ENCODE results near the gene STXBP6.

The STXBP6 gene

GRCh38 chr14:24891987-24892496 is 157.9 kb downstream of the STXBP6 start:
- TF ChIP-seq TAF1 (IDR thresholded peaks at IDR 0.05; ENCODE audit: borderline replicate concordance, insufficient read depth, low read length), result no peak
- TF ChIP-seq POLR2AphosphoS5 (IDR thresholded peaks at IDR 0.05; ENCODE audit: low read depth, low read length), result no peak
- TF ChIP-seq FOXP2 (optimal IDR thresholded peaks at IDR 0.05; ENCODE audit: borderline replicate concordance, extremely low read depth, extremely low read length, insufficient read depth), result no peak
- no peak for TF ChIP-seq REST (IDR thresholded peaks at IDR 0.05; ENCODE audit: insufficient read depth in 1 of 2, low read depth in 2 of 2, low read length in 2 of 2)
- TF ChIP-seq SIN3A (IDR thresholded peaks at IDR 0.05; ENCODE audit: borderline replicate concordance, insufficient read depth, low read length), result no peak

GRCh38 chr14:24890716-24891115 is 159.2 kb downstream of the STXBP6 start:
- TF ChIP-seq FOXP2 (optimal IDR thresholded peaks at IDR 0.05; ENCODE audit: borderline replicate concordance, extremely low read depth, extremely low read length, insufficient read depth) (no peak), SIN3A (IDR thresholded peaks at IDR 0.05; ENCODE audit: borderline replicate concordance, insufficient read depth, low read length) (no peak), TAF1 (IDR thresholded peaks at IDR 0.05; ENCODE audit: borderline replicate concordance, insufficient read depth, low read length) (no peak)

GRCh38 chr14:24889843-24890242 is 160.1 kb downstream of the STXBP6 start:
- TF ChIP-seq FOXP2 (optimal IDR thresholded peaks at IDR 0.05; ENCODE audit: borderline replicate concordance, extremely low read depth, extremely low read length, insufficient read depth) (no peak), SIN3A (IDR thresholded peaks at IDR 0.05; ENCODE audit: borderline replicate concordance, insufficient read depth, low read length) (no peak), POLR2AphosphoS5 (IDR thresholded peaks at IDR 0.05; ENCODE audit: low read depth, low read length) (no peak), REST (IDR thresholded peaks at IDR 0.05; ENCODE audit: insufficient read depth in 1 of 2, low read depth in 2 of 2, low read length in 2 of 2) (no peak), TAF1 (IDR thresholded peaks at IDR 0.05; ENCODE audit: borderline replicate concordance, insufficient read depth, low read length) (no peak)

GRCh38 chr14:24888532-24888931 is 161.4 kb downstream of the STXBP6 start:
- TF ChIP-seq TAF1 (IDR thresholded peaks at IDR 0.05; ENCODE audit: borderline replicate concordance, insufficient read depth, low read length), result no peak
- no peak for TF ChIP-seq SIN3A (IDR thresholded peaks at IDR 0.05; ENCODE audit: borderline replicate concordance, insufficient read depth, low read length)
- no peak for TF ChIP-seq POLR2AphosphoS5 (IDR thresholded peaks at IDR 0.05; ENCODE audit: low read depth, low read length)
- no peak for TF ChIP-seq FOXP2 (optimal IDR thresholded peaks at IDR 0.05; ENCODE audit: borderline replicate concordance, extremely low read depth, extremely low read length, insufficient read depth)
- TF ChIP-seq REST (IDR thresholded peaks at IDR 0.05; ENCODE audit: insufficient read depth in 1 of 2, low read depth in 2 of 2, low read length in 2 of 2), result no peak

- TF ChIP-seq SIN3A (IDR thresholded peaks at IDR 0.05; ENCODE audit: borderline replicate concordance, insufficient read depth, low read length) (no peak), TAF1 (IDR thresholded peaks at IDR 0.05; ENCODE audit: borderline replicate concordance, insufficient read depth, low read length) (no peak), FOXP2 (optimal IDR thresholded peaks at IDR 0.05; ENCODE audit: borderline replicate concordance, extremely low read depth, extremely low read length, insufficient read depth) (no peak), REST (IDR thresholded peaks at IDR 0.05; ENCODE audit: insufficient read depth in 1 of 2, low read depth in 2 of 2, low read length in 2 of 2) (no peak), POLR2AphosphoS5 (IDR thresholded peaks at IDR 0.05; ENCODE audit: low read depth, low read length) (no peak)
These were observed 162.2 kb downstream of the STXBP6 start for GRCh38 chr14:24887623-24888304.
